Non-pigmented ciliary epithelial cell (primary cell): ENCODE results near the gene ADGRV1.
"Not testable (repeated sequence)": the region's sequence is repeated elsewhere in the genome, so short reads cannot be mapped to it uniquely, and the experiment has no call there.

Experiments used
- DNase-seq: peaks from one replicate; pipeline ENCODE4 v3.0.0-alpha.2; 2010; ENCODE audit warnings: low read depth

ADGRV1 gene

GRCh38 chr5:90551376-90551775, 7.2 kb upstream of the ADGRV1 start:
- DNase-seq = no peak

GRCh38 chr5:90553711-90554110, 4.9 kb upstream of the ADGRV1 start:
- no peak for DNase-seq

GRCh38 chr5:90554358-90555006, 4.1 kb upstream of the ADGRV1 start:
- no peak for DNase-seq

GRCh38 chr5:90555666-90556065, 2.9 kb upstream of the ADGRV1 start:
- DNase-seq = no peak

GRCh38 chr5:90557391-90557790, 1.2 kb upstream of the ADGRV1 start:
- DNase-seq = no peak

GRCh38 chr5:90557871-90558270, 726 bp upstream of the ADGRV1 start:
- DNase-seq = no peak

- DNase-seq = no peak
Measured at GRCh38 chr5:90560771-90561170, 2.2 kb downstream of the ADGRV1 start.

GRCh38 chr5:90561766-90562165, 3.2 kb downstream of the ADGRV1 start:
- no peak for DNase-seq

- no peak for DNase-seq
Measured at GRCh38 chr5:90562341-90562740, 3.7 kb downstream of the ADGRV1 start.

- DNase-seq = no peak
Measured at GRCh38 chr5:90563108-90563507, 4.5 kb downstream of the ADGRV1 start.

GRCh38 chr5:90565491-90565890, 6.9 kb downstream of the ADGRV1 start:
- no peak for DNase-seq

GRCh38 chr5:90569084-90569483, 10.5 kb downstream of the ADGRV1 start:
- DNase-seq = no peak

- DNase-seq = no peak
Measured at GRCh38 chr5:90570034-90570433, 11.4 kb downstream of the ADGRV1 start.

GRCh38 chr5:90571147-90571773, 12.7 kb downstream of the ADGRV1 start:
- DNase-seq = no peak

- no peak for DNase-seq
Measured at GRCh38 chr5:90575712-90576111, 17.1 kb downstream of the ADGRV1 start.

- DNase-seq = not testable (repeated sequence)
Measured at GRCh38 chr5:90576566-90576965, 18.0 kb downstream of the ADGRV1 start.

GRCh38 chr5:90579905-90580304, 21.3 kb downstream of the ADGRV1 start:
- DNase-seq = not testable (repeated sequence)

- no peak for DNase-seq
Measured at GRCh38 chr5:90581956-90582355, 23.4 kb downstream of the ADGRV1 start.

- no peak for DNase-seq
Measured at GRCh38 chr5:90585337-90585986, 26.9 kb downstream of the ADGRV1 start.

GRCh38 chr5:90586469-90586868, 27.9 kb downstream of the ADGRV1 start:
- DNase-seq = no peak

GRCh38 chr5:90590170-90590569, 31.6 kb downstream of the ADGRV1 start:
- no peak for DNase-seq

- DNase-seq = not testable (repeated sequence)
Measured at GRCh38 chr5:90593083-90593482, 34.5 kb downstream of the ADGRV1 start.

- DNase-seq = not testable (repeated sequence)
Measured at GRCh38 chr5:90595766-90596165, 37.2 kb downstream of the ADGRV1 start.
